ENCODE results near the gene SIN3A.

DNA sequence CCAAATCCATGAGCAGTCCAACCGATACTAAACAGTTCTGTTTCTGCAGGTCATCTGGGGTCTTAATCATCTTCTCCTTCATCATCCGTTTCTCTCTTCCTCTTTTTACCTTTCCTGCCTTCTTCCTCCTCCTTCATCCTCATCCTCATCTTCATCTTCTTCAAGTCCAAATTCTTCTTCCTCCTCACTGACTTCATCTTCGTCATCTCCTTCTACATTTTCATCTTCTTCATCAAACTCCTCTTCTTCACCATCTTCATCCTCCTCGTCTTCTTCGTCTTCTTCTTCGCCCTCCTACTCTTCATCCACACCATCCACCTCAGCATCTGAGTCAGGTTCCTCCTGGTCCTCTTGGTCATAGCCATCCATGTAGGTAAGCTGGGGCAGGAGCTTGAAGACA lies 129.8 kb downstream of the SIN3A start:
- TF ChIP-seq EZH2 (IDR thresholded peaks at IDR 0.05; ENCODE audit: low read length, unreplicated experiment) (no peak), EZH2phosphoT487 (IDR thresholded peaks at IDR 0.05; ENCODE audit: borderline replicate concordance, low read length) (no peak)
- TF ChIP-seq, protein P1, sequence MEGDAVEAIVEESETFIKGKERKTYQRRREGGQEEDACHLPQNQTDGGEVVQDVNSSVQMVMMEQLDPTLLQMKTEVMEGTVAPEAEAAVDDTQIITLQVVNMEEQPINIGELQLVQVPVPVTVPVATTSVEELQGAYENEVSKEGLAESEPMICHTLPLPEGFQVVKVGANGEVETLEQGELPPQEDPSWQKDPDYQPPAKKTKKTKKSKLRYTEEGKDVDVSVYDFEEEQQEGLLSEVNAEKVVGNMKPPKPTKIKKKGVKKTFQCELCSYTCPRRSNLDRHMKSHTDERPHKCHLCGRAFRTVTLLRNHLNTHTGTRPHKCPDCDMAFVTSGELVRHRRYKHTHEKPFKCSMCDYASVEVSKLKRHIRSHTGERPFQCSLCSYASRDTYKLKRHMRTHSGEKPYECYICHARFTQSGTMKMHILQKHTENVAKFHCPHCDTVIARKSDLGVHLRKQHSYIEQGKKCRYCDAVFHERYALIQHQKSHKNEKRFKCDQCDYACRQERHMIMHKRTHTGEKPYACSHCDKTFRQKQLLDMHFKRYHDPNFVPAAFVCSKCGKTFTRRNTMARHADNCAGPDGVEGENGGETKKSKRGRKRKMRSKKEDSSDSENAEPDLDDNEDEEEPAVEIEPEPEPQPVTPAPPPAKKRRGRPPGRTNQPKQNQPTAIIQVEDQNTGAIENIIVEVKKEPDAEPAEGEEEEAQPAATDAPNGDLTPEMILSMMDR (conservative IDR thresholded peaks at IDR 0.05; ENCODE audit: low read depth, low read length) = no peak

Data from PC-3 (cell line).